ENCODE results near the gene DRC1.

DNA sequence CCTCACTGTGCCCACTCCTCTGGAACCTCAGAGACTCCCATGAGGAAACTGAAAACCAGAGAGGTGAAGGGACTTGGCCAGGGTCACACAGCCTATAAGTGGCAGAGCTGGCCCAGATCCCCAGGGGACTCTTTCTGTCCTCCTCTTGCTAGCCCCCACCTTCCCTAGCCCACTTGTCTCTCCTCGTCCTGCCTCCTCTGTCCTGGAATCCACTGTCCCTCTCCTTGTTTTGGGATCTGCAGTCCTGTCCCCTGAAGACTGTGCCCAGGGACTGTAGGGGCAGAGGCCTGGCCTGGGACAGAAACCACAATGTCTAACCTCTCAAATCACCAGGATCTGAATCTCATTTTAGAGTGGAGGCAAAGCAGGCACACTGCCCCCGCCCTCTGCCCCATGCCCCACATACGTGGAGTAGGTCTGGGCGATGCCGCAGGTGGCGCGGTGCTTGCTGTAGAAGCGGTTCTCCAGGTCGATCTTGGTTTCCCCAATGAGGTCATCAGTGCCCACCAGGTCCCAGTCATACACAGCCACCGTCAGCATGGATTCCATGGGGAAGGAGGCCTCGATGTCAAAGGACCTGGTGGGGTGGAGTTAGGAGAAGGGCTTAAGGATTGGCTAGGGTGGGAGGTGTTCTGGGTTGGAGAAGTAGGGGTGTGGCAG lies 63.7 kb downstream of the DRC1 start:
- TF ChIP-seq CTCF (IDR thresholded peaks at IDR 0.05) (no peak), POLR2A (IDR thresholded peaks at IDR 0.05) (no peak)
